ENCODE measurements around the gene TEKT5. TPM values are rescaled to one million over a fixed set of nuclear protein-coding genes. Genes with fewer than 3 reads are reported as not detected.

Gene TEKT5
- total RNA-seq, 1 donor from 2014 or later, result 0.29 TPM

DNA sequence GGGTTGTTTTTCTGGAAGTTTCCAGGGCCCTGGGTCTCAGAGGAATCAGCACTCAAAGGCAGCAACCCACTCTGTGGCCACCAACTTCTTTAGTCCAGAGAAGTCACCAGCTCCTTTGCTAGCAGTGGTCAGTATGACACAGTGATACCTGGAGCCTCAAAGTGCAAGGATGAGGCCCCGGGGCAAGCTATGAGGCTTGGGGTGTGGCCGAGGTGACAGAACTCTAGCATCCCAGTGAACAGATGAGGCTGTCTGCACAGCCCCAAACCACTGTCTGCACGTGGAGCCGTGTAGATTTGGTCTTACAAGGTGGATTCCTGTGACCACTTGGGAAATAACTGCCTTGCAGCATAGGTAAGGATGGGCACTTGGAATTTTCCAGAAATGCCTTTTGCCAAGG is 24.9 kb downstream of the TEKT5 start:
- peaks cover 6% of the 10 kb centered on the region for H3K27me3 Mint-ChIP-seq
- no peak for DNase-seq (ENCODE audit: low spot score, unreplicated experiment)
- no peaks in the 10 kb centered on the region for H3K4me1 Mint-ChIP-seq (ENCODE audit: low read depth)
- no peaks in the 10 kb centered on the region for H3K9me3 Mint-ChIP-seq (ENCODE audit: low read depth)
- TF ChIP-seq, protein P1, sequence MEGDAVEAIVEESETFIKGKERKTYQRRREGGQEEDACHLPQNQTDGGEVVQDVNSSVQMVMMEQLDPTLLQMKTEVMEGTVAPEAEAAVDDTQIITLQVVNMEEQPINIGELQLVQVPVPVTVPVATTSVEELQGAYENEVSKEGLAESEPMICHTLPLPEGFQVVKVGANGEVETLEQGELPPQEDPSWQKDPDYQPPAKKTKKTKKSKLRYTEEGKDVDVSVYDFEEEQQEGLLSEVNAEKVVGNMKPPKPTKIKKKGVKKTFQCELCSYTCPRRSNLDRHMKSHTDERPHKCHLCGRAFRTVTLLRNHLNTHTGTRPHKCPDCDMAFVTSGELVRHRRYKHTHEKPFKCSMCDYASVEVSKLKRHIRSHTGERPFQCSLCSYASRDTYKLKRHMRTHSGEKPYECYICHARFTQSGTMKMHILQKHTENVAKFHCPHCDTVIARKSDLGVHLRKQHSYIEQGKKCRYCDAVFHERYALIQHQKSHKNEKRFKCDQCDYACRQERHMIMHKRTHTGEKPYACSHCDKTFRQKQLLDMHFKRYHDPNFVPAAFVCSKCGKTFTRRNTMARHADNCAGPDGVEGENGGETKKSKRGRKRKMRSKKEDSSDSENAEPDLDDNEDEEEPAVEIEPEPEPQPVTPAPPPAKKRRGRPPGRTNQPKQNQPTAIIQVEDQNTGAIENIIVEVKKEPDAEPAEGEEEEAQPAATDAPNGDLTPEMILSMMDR (IDR thresholded peaks at IDR 0.05; ENCODE audit: unreplicated experiment), result no peak
- H3K4me3 Mint-ChIP-seq (ENCODE audit: low read depth), result no peak overlapping the region
- H3K27ac Mint-ChIP-seq, result no peak overlapping the region
- no peaks in the 10 kb centered on the region for H3K36me3 Mint-ChIP-seq (ENCODE audit: insufficient read depth)

DNA sequence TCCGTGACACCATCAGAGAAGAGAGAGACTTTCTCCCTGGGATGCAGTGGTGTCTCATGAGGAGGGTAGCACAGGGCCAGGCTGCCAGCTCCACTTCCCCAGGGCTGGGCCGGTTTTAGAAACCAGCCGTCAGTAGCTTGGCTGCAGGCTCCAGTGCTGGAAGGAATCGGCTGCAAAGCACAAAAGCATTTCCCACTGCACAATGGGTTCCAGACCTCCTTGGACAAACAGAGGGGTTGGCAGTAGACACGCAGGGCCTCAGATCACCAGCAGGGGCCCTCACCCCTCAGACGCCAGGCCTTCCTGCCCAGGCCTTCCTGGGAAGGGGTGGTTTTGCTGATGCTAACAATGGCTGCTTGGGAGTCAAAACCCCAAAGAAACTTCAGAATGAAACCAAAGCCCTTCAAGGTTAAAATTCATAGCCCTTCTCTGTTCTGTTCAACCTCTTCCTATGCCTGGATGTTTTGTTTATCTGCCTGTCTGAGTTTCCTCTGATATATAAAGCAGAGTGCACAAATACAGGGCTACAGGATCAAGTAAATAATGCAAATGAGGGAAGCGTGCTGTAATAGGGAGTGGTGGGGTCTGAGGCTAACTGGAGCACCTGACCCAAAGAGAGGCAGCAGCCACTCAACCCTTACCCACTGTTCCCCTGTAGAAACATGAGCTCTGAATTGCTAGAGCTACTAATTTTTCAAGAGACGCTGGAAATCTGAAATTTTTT is 26.2 kb downstream of the TEKT5 start:
- Mint-ChIP-seq H3K4me3 (ENCODE audit: low read depth) (no peak overlapping the region), H3K36me3 (ENCODE audit: insufficient read depth) (no peaks in the 10 kb centered on the region), H3K27ac (peak overlapping the region; percentile 29), H3K4me1 (ENCODE audit: low read depth) (no peaks in the 10 kb centered on the region), H3K9me3 (ENCODE audit: low read depth) (no peaks in the 10 kb centered on the region), H3K27me3 (peaks cover 3% of the 10 kb centered on the region)
- TF ChIP-seq, protein P1 (IDR thresholded peaks at IDR 0.05; ENCODE audit: unreplicated experiment), result peak; percentile 53
- no peak for DNase-seq (ENCODE audit: low spot score, unreplicated experiment)

DNA sequence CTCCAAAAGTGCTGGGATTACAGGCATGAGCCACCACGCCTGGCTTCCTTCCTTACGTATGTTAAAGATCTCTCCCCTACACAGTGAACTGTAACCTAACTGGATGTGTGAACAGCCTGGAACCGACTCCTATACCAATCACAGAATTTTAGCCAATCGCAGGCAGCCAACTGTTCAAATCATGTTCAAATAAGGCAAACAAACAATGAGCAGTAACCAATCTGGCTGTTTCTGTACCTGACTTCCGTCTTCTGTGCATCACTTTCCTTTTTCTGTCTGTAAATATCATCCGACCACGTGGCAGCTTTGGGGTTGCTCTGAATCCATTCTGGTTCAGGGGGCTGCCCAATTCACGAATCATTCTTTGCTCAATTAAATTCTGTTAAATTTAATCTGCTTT is 27.5 kb downstream of the TEKT5 start:
- H3K27ac Mint-ChIP-seq, result no peak overlapping the region
- no peak for DNase-seq (ENCODE audit: low spot score, unreplicated experiment)
- no peaks in the 10 kb centered on the region for H3K36me3 Mint-ChIP-seq (ENCODE audit: insufficient read depth)
- H3K9me3 Mint-ChIP-seq (ENCODE audit: low read depth), result no peaks in the 10 kb centered on the region
- no peak overlapping the region for H3K4me3 Mint-ChIP-seq (ENCODE audit: low read depth)
- no peaks in the 10 kb centered on the region for H3K27me3 Mint-ChIP-seq
- H3K4me1 Mint-ChIP-seq (ENCODE audit: low read depth), result no peaks in the 10 kb centered on the region
- TF ChIP-seq, protein P1 (IDR thresholded peaks at IDR 0.05; ENCODE audit: unreplicated experiment), result no peak

DNA sequence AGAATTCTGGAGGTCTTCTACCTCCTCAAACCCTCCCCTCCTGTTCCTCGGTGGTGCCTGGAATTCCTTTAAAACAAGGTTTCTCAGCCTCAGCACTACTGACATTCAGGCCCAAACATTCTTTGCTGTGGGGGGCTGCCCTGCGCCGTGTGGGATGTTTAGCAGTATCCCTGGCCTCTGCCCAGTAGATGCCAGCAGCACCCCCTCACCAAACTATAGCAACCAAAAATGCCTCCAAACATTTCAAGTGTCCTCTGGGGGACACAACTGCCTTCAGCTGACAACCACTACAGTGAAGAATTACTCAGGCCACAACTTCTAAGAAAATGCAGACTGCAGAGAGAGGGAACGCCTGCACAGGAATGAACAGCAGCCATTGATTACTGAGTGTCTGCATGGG is 28.4 kb downstream of the TEKT5 start:
- Mint-ChIP-seq H3K9me3 (ENCODE audit: low read depth) (no peaks in the 10 kb centered on the region), H3K4me1 (ENCODE audit: low read depth) (no peaks in the 10 kb centered on the region), H3K4me3 (ENCODE audit: low read depth) (no peak overlapping the region), H3K36me3 (ENCODE audit: insufficient read depth) (no peaks in the 10 kb centered on the region), H3K27me3 (no peaks in the 10 kb centered on the region), H3K27ac (no peak overlapping the region)
- TF ChIP-seq, protein P1 (IDR thresholded peaks at IDR 0.05; ENCODE audit: unreplicated experiment), result no peak
- no peak for DNase-seq (ENCODE audit: low spot score, unreplicated experiment)

DNA sequence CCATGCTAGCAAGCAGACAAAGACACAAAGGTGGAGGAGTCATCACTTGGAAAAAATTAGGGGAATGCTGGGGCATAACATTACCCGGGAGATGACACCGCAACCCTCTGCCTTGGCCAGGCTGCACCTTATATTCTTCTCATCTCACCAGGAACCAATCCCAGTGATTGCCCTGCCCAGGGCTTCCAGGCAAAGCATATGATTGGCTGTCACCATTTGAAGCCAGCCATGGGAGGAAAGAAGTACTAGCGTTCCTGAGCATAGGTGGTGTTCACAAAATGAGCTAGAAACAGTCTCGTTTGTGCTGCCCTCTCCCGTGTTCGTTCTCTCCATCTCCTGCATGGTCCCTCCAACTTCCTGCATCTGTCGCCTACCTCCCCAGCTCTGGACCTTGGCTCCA is 29.6 kb downstream of the TEKT5 start:
- Mint-ChIP-seq H3K4me1 (ENCODE audit: low read depth) (no peaks in the 10 kb centered on the region), H3K36me3 (ENCODE audit: insufficient read depth) (no peaks in the 10 kb centered on the region), H3K4me3 (ENCODE audit: low read depth) (no peak overlapping the region), H3K27ac (no peak overlapping the region), H3K9me3 (ENCODE audit: low read depth) (no peaks in the 10 kb centered on the region), H3K27me3 (no peaks in the 10 kb centered on the region)
- no peak for DNase-seq (ENCODE audit: low spot score, unreplicated experiment)
- TF ChIP-seq, protein P1 (IDR thresholded peaks at IDR 0.05; ENCODE audit: unreplicated experiment), result no peak

Measured in progenitor cell of endocrine pancreas (in vitro differentiated cells).